SU-DHL-6 (cell line): Measurements from ENCODE around the gene KITLG.

Experiments
- EZH2phosphoT487 ChIP-seq: fragments of 200-600 bp; sonication (generic), shearing (Covaris generic); conservative IDR thresholded peaks from 2 replicates; pipeline ENCODE4 v1.6.1; 2018; ENCODE audit warnings: mild to moderate bottlenecking, antibody characterized with exemption, low read length, moderate library complexity, mixed read lengths
- TF ChIP-seq, protein P1 (sequence below): fragments of 200-600 bp; sonication (generic); IDR thresholded peaks from one replicate; pipeline ENCODE4 v1.5.1; 2017; ENCODE audit warnings: antibody characterized with exemption, mild to moderate bottlenecking, low read length, moderate library complexity; ENCODE audit not compliant: insufficient read depth, poor library complexity, severe bottlenecking

DNA sequence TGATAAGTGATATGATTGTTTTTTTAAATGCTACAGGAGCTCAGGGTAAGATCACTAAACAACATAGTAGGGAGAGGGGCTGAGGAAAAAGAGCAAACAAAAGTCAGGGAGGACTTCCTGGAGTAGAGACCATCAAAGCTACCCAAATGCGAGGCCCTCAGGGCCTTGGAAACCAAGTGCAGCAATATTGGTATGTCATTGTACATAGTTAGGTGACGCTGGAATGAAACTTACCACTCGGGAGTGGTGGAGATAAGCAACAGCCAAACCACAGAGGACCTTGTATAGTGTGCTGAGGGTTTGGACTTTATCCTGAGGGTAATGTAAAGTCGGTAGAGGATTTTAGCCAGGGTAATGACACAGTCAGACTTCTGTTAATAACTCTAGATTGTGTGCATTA lies 13.8 kb downstream of the KITLG start:
- TF ChIP-seq, protein P1, sequence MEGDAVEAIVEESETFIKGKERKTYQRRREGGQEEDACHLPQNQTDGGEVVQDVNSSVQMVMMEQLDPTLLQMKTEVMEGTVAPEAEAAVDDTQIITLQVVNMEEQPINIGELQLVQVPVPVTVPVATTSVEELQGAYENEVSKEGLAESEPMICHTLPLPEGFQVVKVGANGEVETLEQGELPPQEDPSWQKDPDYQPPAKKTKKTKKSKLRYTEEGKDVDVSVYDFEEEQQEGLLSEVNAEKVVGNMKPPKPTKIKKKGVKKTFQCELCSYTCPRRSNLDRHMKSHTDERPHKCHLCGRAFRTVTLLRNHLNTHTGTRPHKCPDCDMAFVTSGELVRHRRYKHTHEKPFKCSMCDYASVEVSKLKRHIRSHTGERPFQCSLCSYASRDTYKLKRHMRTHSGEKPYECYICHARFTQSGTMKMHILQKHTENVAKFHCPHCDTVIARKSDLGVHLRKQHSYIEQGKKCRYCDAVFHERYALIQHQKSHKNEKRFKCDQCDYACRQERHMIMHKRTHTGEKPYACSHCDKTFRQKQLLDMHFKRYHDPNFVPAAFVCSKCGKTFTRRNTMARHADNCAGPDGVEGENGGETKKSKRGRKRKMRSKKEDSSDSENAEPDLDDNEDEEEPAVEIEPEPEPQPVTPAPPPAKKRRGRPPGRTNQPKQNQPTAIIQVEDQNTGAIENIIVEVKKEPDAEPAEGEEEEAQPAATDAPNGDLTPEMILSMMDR, result no peak
- no peak for TF ChIP-seq EZH2phosphoT487
